Activated B cell treated with CpG ODN at 0.5 μM for 24 hours (primary cell): ENCODE results near the gene MS4A8. TPM values are rescaled to one million over a fixed set of nuclear protein-coding genes. Genes with fewer than 3 reads are reported as not detected.

ENCODE experiments used
- ATAC-seq: fragments of 200-7000 bp; cut with Tn5 transposase; one replicate; pipeline ENCODE4 v1.10.0; 2021; ENCODE audit warnings: low read depth, mild to moderate bottlenecking, moderate library complexity
- CTCF ChIA-PET: fragments of 350-600 bp; sonication (Branson Sonifier 250); formaldehyde crosslinking; loops from one replicate; lab custom pipeline; 2021; ENCODE audit warnings: antibody characterized with exemption; lab: Charles Lee
- POLR2A ChIA-PET: fragments of 350-600 bp; sonication (Branson Sonifier 250); formaldehyde crosslinking; loops from one replicate; lab custom pipeline; 2021; ENCODE audit warnings: antibody characterized with exemption; lab: Charles Lee
- DNase-seq: peaks from one replicate; pipeline ENCODE4 v3.0.0; 2022
- H3K27ac Mint-ChIP-seq: one replicate; pipeline ENCODE4 v1.8.0; 2020; ENCODE audit warnings: mixed read lengths
- H3K27me3 Mint-ChIP-seq: one replicate; pipeline ENCODE4 v1.8.0; 2021; ENCODE audit warnings: mixed read lengths
- H3K36me3 Mint-ChIP-seq: one replicate; pipeline ENCODE4 v1.8.0; 2021; ENCODE audit warnings: low read depth, mixed read lengths
- H3K4me1 Mint-ChIP-seq: one replicate; pipeline ENCODE4 v1.8.0; 2021; ENCODE audit warnings: mixed read lengths
- H3K4me3 Mint-ChIP-seq: one replicate; pipeline ENCODE4 v1.8.0; 2020; ENCODE audit warnings: mild to moderate bottlenecking, mixed read lengths
- H3K9me3 Mint-ChIP-seq: one replicate; pipeline ENCODE4 v1.8.0; 2020; ENCODE audit warnings: mixed read lengths
- CTCF ChIP-seq: fragments of 200-600 bp; IDR thresholded peaks from one replicate; pipeline ENCODE4 v1.8.0; 2022; ENCODE audit warnings: antibody characterized with exemption, mild to moderate bottlenecking
- intact Hi-C: fragments of 100-400 bp; cut with micrococcal nuclease; formaldehyde crosslinking; loops from one replicate; pipeline ENCODE4 v1.15.1; 2024
- total RNA-seq: library from RNA; stranded (reverse); gene quantifications from 2 replicates; pipeline ENCODE4 v1.2.3, GENCODE V29; 2022

MS4A8 gene
- total RNA-seq, 1 donor from 2014 or later, result not detected

GRCh38 chr11:60720460-60720859 lies 21.0 kb downstream of the MS4A8 start:
- intact Hi-C loops, result no loop called here
- no peaks in the 10 kb centered on the region for H3K36me3 Mint-ChIP-seq
- ChIA-PET POLR2A (no interaction called here), CTCF (no interaction called here)
- peaks cover 21% of the 10 kb centered on the region for H3K27me3 Mint-ChIP-seq
- no peaks in the 10 kb centered on the region for H3K4me1 Mint-ChIP-seq
- H3K9me3 Mint-ChIP-seq, result peaks cover 3% of the 10 kb centered on the region
- H3K27ac Mint-ChIP-seq, result no peak overlapping the region
- DNase-seq (no peak), ATAC-seq (no peak)
- TF ChIP-seq CTCF, result no peak
- no peak overlapping the region for H3K4me3 Mint-ChIP-seq

- no peaks in the 10 kb centered on the region for H3K4me1 Mint-ChIP-seq
- H3K36me3 Mint-ChIP-seq, result no peaks in the 10 kb centered on the region
- intact Hi-C loops, result no loop called here
- no peak within 1 kb of the TSS for H3K4me3 Mint-ChIP-seq
- POLR2A ChIA-PET, result no interaction called here
- ATAC-seq (no peak), DNase-seq (no peak)
- H3K27me3 Mint-ChIP-seq, result peaks cover 28% of the 10 kb centered on the region
- CTCF ChIA-PET, result no interaction called here
- H3K9me3 Mint-ChIP-seq, result no peaks in the 10 kb centered on the region
- no peak for TF ChIP-seq CTCF
- H3K27ac Mint-ChIP-seq, result no peak within 1 kb of the TSS
These were observed 25.0 kb downstream of the MS4A8 start, which contains the start of gene MS4A18 for GRCh38 chr11:60724420-60724819. MS4A18 (plus strand) TSS chr11:60724720.

- intact Hi-C loops, result no loop called here
- ATAC-seq (no peak), DNase-seq (no peak)
- Mint-ChIP-seq H3K9me3 (no peaks in the 10 kb centered on the region), H3K27ac (no peak overlapping the region), H3K36me3 (no peaks in the 10 kb centered on the region), H3K4me1 (no peaks in the 10 kb centered on the region), H3K4me3 (no peak overlapping the region), H3K27me3 (peaks cover 30% of the 10 kb centered on the region)
- TF ChIP-seq CTCF, result no peak
- ChIA-PET POLR2A (no interaction called here), CTCF (no interaction called here)
These were observed 26.2 kb downstream of the MS4A8 start for GRCh38 chr11:60725592-60725991.

- ChIA-PET CTCF (no interaction called here), POLR2A (no interaction called here)
- intact Hi-C loops, result no loop called here
- H3K36me3 Mint-ChIP-seq, result no peaks in the 10 kb centered on the region
- H3K9me3 Mint-ChIP-seq, result no peaks in the 10 kb centered on the region
- peaks cover 33% of the 10 kb centered on the region for H3K27me3 Mint-ChIP-seq
- H3K4me3 Mint-ChIP-seq, result no peak overlapping the region
- DNase-seq (no peak), ATAC-seq (no peak)
- TF ChIP-seq CTCF, result no peak
- no peak overlapping the region for H3K27ac Mint-ChIP-seq
- no peaks in the 10 kb centered on the region for H3K4me1 Mint-ChIP-seq
These were observed 32.2 kb downstream of the MS4A8 start for GRCh38 chr11:60731586-60731985.

GRCh38 chr11:60734279-60734678 lies 34.9 kb downstream of the MS4A8 start:
- Mint-ChIP-seq H3K4me3 (no peak overlapping the region), H3K9me3 (no peaks in the 10 kb centered on the region), H3K27me3 (peaks cover 28% of the 10 kb centered on the region), H3K4me1 (no peaks in the 10 kb centered on the region), H3K36me3 (no peaks in the 10 kb centered on the region), H3K27ac (no peak overlapping the region)
- no peak for TF ChIP-seq CTCF
- intact Hi-C loops, result no loop called here
- POLR2A ChIA-PET, result no interaction called here
- ATAC-seq, result no peak
- CTCF ChIA-PET, result no interaction called here
- DNase-seq, result no peak
